ENCODE data around the gene SLC39A9. TPM values are rescaled to one million over a fixed set of nuclear protein-coding genes. Genes with fewer than 3 reads are reported as not detected.

SLC39A9 gene
- total RNA-seq, 1 donor from 2014 or later: 59.1 TPM

DNA sequence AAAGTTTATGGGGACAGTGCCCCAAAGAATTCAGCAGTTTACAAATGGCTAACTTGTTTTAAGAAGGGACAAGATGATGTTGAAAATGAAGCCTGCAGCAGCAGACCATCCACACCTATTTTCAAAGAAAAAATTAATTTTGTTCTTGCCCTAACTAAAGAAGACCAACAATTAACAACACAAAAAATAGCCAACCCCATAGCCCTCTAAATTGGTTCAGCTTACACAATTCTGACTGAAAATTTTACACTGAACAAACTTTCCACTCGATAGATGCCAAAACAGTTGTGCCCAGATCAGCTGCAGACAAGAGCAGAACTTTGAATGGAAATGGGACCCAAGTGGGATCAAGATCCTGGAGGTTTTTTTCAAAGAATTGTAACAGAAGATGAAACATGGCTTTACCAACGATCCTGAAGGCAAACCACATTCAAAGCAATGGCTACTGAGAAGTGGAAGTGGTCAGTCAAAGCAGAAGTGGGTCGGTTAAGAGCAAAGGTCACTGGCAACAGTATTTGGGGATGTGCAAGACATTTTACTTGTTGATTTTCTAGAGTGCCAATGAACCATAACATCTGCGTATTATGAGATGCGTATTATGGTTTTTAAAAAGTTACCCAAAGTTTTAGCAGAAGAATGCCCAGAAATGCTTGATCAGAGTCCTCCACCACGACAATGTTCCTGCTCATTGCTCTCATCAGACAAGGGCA lies 30.0 kb downstream of the SLC39A9 start:
- peaks cover 59% of the 10 kb centered on the region for H3K36me3 Mint-ChIP-seq
- H3K4me3 Mint-ChIP-seq: no peak overlapping the region
- H3K9me3 Mint-ChIP-seq: peaks cover 33% of the 10 kb centered on the region
- DNase-seq (ENCODE audit: low spot score in 2 of 2, unreplicated experiment in 2 of 2): no peak
- TF ChIP-seq, protein P1, sequence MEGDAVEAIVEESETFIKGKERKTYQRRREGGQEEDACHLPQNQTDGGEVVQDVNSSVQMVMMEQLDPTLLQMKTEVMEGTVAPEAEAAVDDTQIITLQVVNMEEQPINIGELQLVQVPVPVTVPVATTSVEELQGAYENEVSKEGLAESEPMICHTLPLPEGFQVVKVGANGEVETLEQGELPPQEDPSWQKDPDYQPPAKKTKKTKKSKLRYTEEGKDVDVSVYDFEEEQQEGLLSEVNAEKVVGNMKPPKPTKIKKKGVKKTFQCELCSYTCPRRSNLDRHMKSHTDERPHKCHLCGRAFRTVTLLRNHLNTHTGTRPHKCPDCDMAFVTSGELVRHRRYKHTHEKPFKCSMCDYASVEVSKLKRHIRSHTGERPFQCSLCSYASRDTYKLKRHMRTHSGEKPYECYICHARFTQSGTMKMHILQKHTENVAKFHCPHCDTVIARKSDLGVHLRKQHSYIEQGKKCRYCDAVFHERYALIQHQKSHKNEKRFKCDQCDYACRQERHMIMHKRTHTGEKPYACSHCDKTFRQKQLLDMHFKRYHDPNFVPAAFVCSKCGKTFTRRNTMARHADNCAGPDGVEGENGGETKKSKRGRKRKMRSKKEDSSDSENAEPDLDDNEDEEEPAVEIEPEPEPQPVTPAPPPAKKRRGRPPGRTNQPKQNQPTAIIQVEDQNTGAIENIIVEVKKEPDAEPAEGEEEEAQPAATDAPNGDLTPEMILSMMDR (IDR thresholded peaks at IDR 0.05; ENCODE audit: unreplicated experiment): no peak
- no peaks in the 10 kb centered on the region for H3K27me3 Mint-ChIP-seq (ENCODE audit: low read depth)
- H3K27ac Mint-ChIP-seq: no peak overlapping the region
- H3K4me1 Mint-ChIP-seq: no peaks in the 10 kb centered on the region

DNA sequence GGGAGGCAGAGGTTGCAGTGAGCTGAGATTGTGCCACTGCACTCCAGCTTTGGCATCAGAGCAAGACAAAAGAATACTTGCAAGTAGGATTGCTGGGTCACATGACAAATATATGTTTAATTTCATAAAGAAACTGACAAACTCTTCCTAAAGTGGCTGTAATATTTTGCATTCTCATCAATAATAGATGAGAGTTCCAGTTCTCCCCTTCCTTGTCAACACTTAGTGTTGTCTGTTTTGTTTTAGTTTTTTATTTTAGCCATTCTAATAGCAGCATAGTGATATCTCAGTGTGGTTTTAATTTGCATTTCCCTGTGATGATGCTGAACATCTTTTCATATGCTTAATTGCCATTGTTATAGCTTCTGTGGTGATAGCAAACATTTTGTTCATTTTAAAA lies 31.2 kb downstream of the SLC39A9 start:
- TF ChIP-seq, protein P1 (IDR thresholded peaks at IDR 0.05; ENCODE audit: unreplicated experiment): no peak
- H3K36me3 Mint-ChIP-seq: peaks cover 54% of the 10 kb centered on the region
- no peak for DNase-seq (ENCODE audit: low spot score in 2 of 2, unreplicated experiment in 2 of 2)
- H3K4me1 Mint-ChIP-seq: no peaks in the 10 kb centered on the region
- H3K9me3 Mint-ChIP-seq: peaks cover 33% of the 10 kb centered on the region
- no peaks in the 10 kb centered on the region for H3K27me3 Mint-ChIP-seq (ENCODE audit: low read depth)
- H3K4me3 Mint-ChIP-seq: no peak overlapping the region
- H3K27ac Mint-ChIP-seq: no peak overlapping the region

DNA sequence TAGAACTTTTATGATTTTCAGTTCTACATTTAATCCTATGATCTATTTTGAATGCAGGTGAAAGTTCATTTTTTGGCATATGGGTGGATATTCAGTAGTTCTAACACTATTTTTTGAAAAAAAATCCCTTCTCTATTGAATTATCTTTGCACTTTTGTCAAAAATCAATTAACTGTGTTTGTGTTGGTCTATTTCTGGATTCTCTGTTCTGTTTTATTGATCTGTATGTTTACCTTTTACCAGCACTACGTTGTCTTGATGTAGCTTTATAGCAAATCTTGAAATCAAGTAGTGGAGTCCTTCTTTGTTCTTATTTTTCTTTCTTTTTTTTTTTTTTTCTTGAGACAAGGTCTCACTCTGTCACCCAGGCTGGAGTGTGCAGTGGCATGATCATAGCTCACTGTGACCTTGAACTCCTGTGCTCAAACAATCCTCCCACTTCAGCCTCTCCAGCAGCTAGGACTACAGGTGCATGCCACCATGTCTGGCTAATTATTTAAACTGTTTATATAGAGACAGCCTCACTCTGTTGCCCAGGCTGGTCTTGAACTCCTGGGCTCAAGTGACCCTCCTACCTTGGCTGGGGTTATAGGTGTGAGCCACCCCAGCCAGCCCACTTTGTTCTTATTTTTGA lies 31.9 kb downstream of the SLC39A9 start:
- no peaks in the 10 kb centered on the region for H3K4me1 Mint-ChIP-seq
- no peak for DNase-seq (ENCODE audit: low spot score in 2 of 2, unreplicated experiment in 2 of 2)
- H3K9me3 Mint-ChIP-seq: peaks cover 33% of the 10 kb centered on the region
- peaks cover 51% of the 10 kb centered on the region for H3K36me3 Mint-ChIP-seq
- TF ChIP-seq, protein P1 (IDR thresholded peaks at IDR 0.05; ENCODE audit: unreplicated experiment): no peak
- no peak overlapping the region for H3K27ac Mint-ChIP-seq
- no peaks in the 10 kb centered on the region for H3K27me3 Mint-ChIP-seq (ENCODE audit: low read depth)
- H3K4me3 Mint-ChIP-seq: no peak overlapping the region

DNA sequence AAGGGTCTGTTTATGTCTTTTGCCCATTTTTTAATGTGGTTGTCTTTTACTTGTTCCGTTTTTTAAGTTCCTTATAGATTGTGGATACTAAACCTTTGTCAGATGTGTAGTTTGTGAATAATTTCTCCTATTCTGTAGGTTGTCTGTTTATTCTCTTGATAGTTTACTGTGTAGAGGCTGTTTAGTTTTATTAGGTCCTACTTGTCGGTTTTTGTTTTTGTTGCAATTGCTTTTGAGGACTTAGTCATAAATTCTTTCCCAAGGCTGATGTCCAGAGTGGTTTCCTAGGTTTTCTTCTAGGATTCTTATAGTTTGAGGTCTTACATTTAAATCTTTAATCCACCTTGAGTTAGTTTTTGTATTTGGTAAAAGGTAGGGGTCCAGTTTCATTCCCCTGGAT lies 33.9 kb downstream of the SLC39A9 start:
- Mint-ChIP-seq H3K36me3 (peaks cover 48% of the 10 kb centered on the region), H3K4me3 (no peak overlapping the region), H3K4me1 (no peaks in the 10 kb centered on the region), H3K9me3 (peaks cover 33% of the 10 kb centered on the region), H3K27me3 (ENCODE audit: low read depth) (no peaks in the 10 kb centered on the region), H3K27ac (no peak overlapping the region)
- TF ChIP-seq, protein P1 (IDR thresholded peaks at IDR 0.05; ENCODE audit: unreplicated experiment): no peak
- DNase-seq (ENCODE audit: low spot score in 2 of 2, unreplicated experiment in 2 of 2): no peak

DNA sequence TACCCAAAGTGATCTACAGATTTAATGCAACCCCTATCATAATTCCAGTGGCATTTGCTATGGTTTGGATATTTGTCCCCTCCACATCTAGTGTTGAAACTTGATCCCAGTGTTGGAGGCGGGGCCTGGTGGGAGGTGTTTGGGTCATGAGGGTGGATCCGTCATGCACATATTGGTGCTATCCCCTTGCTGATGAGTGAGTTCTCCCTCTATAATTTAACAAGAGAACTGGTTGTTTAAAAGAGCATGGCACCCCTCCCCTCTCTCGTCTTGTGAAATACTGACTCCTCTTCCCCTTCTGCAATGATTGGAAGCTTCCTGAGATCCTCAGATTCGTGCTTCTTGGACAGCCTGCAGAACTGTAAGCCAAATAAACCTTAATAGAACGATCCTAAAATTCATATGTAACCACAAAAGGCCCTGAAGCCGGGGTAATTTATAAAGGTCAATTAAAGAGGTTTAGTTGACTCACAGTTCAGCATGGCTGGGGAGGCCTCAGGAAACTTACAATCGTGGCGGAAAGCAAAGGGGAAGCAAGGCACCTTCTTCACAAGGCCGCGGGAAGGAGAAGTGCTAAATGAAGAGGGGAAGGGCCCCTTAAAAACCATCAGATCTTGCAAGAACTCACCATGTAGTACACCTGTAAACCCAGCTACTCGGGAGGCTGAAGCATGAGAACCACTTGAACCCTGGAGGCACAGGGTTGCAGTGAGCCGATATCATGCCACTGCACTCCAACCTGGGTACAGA lies 41.2 kb downstream of the SLC39A9 start:
- no peak overlapping the region for H3K27ac Mint-ChIP-seq
- H3K27me3 Mint-ChIP-seq (ENCODE audit: low read depth): no peaks in the 10 kb centered on the region
- TF ChIP-seq, protein P1 (IDR thresholded peaks at IDR 0.05; ENCODE audit: unreplicated experiment): no peak
- no peak for DNase-seq (ENCODE audit: low spot score in 2 of 2, unreplicated experiment in 2 of 2)
- H3K36me3 Mint-ChIP-seq: peaks cover 23% of the 10 kb centered on the region
- H3K4me1 Mint-ChIP-seq: peaks cover 7% of the 10 kb centered on the region
- H3K4me3 Mint-ChIP-seq: no peak overlapping the region
- H3K9me3 Mint-ChIP-seq: no peaks in the 10 kb centered on the region
